GM18511 (cell line): Measurements from ENCODE around the gene GNAQ.

Experiments used
- ATAC-seq: cut with Tn5 transposase; IDR thresholded peaks from one replicate; pipeline ENCODE4 v1.9.1; 2021; ENCODE audit warnings: mild to moderate bottlenecking, moderate library complexity; ENCODE audit not compliant: unreplicated experiment

Gene GNAQ

GRCh38 chr9:77672183-77672582 lies 359.4 kb downstream of the GNAQ start:
- no peak for ATAC-seq

GRCh38 chr9:77667151-77667550 lies 364.5 kb downstream of the GNAQ start:
- no peak for ATAC-seq
